HCT116 (cell line): ENCODE measurements around the gene OSBP2. TPM values are rescaled to one million over a fixed set of nuclear protein-coding genes. Genes with fewer than 3 reads are reported as not detected.

Experiments
- ATAC-seq: fragments of 200-7000 bp; cut with Tn5 transposase; 2 replicates; pipeline ENCODE4 v1.9.1; 2020; ENCODE audit warnings: mild to moderate bottlenecking, moderate library complexity
- BruUV-seq: library from RNA; stranded (reverse); fragments of 400-500 nt; replicated peaks from 2 replicates; lab custom pipeline; 2021; lab: Mats Ljungman, UMichigan
- CTCF ChIA-PET: fragments of 300-600 bp; sonication (Branson Sonifier 250); formaldehyde crosslinking; loops from one replicate; lab custom pipeline; 2021; ENCODE audit warnings: antibody characterized with exemption; lab: Charles Lee
- POLR2A ChIA-PET: fragments of 300-600, 350-600 bp; sonication (Branson Sonifier 250); formaldehyde crosslinking; loops from one replicate; lab custom pipeline; 2021; ENCODE audit warnings: antibody characterized with exemption; lab: Charles Lee
- RAD21 ChIA-PET, 2 experiments: fragments of 300-600 bp; sonication (Branson Sonifier 250); formaldehyde crosslinking; loops; one replicate each; lab custom pipeline; 2023; ENCODE audit warnings: low total read pairs in 2 of 2; ENCODE audit not compliant: uncharacterized antibody in 2 of 2, unreplicated experiment in 2 of 2, low non-redundant PET in 1 of 2; lab: Charles Lee
- DNase-seq: peaks from one replicate; pipeline ENCODE4 v3.0.0-alpha.2; 2010; ENCODE audit warnings: low read depth, low spot score
- H2AFZ ChIP-seq: fragments of 200-600 bp; shearing (Covaris generic), sonication (generic); 2 replicates; pipeline ENCODE4 v1.6.1; 2017; ENCODE audit warnings: low read depth, mixed run types, mixed read lengths, antibody characterized with exemption, low read length; ENCODE audit not compliant: poor library complexity, severe bottlenecking
- H3K27ac ChIP-seq: 2 replicates; pipeline ENCODE4 v1.5.1; 2012; ENCODE audit warnings: low read depth, low read length
- H3K27me3 ChIP-seq: fragments of 200-600 bp; sonication (generic); 2 replicates; pipeline ENCODE4 v1.6.1; 2016; ENCODE audit warnings: mixed run types, low read length, mixed read lengths; ENCODE audit not compliant: insufficient read depth
- H3K36me3 ChIP-seq, 2 experiments: fragments of 200-500 bp in 1 of 2; fragments of 200-600 bp in 1 of 2; sonication (Bioruptor generic) in 1 of 2; sonication (generic) in 1 of 2; 2 replicates each; pipeline versions ENCODE4 v1.5.1 to v1.6.1; 2014 to 2016; ENCODE audit warnings: low read length in 2 of 2, inconsistent platforms in 1 of 2, mixed read lengths in 1 of 2, mixed run types in 1 of 2; ENCODE audit not compliant: insufficient read depth in 2 of 2, control insufficient read depth in 1 of 2
- H3K4me1 ChIP-seq, 2 experiments: fragments of 200-600 bp in 1 of 2; sonication (generic) in 1 of 2; 2 replicates each; pipeline versions ENCODE4 v1.5.1 to v1.6.1; 2012 to 2017; ENCODE audit warnings: low read length in 2 of 2, inconsistent platforms in 1 of 2, mild to moderate bottlenecking in 1 of 2, mixed read lengths in 1 of 2, mixed run types in 1 of 2, moderate library complexity in 1 of 2; ENCODE audit not compliant: insufficient read depth in 2 of 2, control insufficient read depth in 1 of 2
- H3K4me2 ChIP-seq: fragments of 200-600 bp; sonication (generic); 2 replicates; pipeline ENCODE4 v1.6.1; 2017; ENCODE audit warnings: mixed run types, low read length, mixed read lengths
- H3K4me3 ChIP-seq, 2 experiments: fragments of 200-600 bp in 1 of 2; sonication (generic) in 1 of 2; replicated peaks in 1 of 2; 2 replicates each; pipeline ENCODE4 v1.5.1; 2011 to 2016; ENCODE audit warnings: low read length in 2 of 2, control low read depth in 1 of 2, low read depth in 1 of 2, mild to moderate bottlenecking in 1 of 2, mixed read lengths in 1 of 2, mixed run types in 1 of 2
- H3K79me2 ChIP-seq: fragments of 200-600 bp; sonication (generic); 2 replicates; pipeline ENCODE4 v1.6.1; 2017; ENCODE audit warnings: mild to moderate bottlenecking, mixed run types, low read length, moderate library complexity, mixed read lengths; ENCODE audit not compliant: insufficient read depth
- H3K9ac ChIP-seq: fragments of 200-600 bp; sonication (generic); 2 replicates; pipeline ENCODE4 v1.6.1; 2016; ENCODE audit warnings: low read length, mixed read lengths
- H3K9me2 ChIP-seq: fragments of 200-600 bp; sonication (generic), shearing (Covaris generic); 2 replicates; pipeline ENCODE4 v1.6.1; 2017; ENCODE audit warnings: mixed run types, mild to moderate bottlenecking, moderate library complexity; ENCODE audit not compliant: insufficient read depth
- H3K9me3 ChIP-seq, 2 experiments: fragments of 200-500 bp in 1 of 2; fragments of 200-600 bp in 1 of 2; sonication (Bioruptor generic) in 1 of 2; sonication (generic) in 1 of 2; 2 replicates each; pipeline ENCODE4 v1.6.1; 2014 to 2017; ENCODE audit warnings: low read length in 2 of 2, mixed read lengths in 2 of 2, inconsistent platforms in 1 of 2, low read depth in 1 of 2, mild to moderate bottlenecking in 1 of 2, mixed run types in 1 of 2, moderate library complexity in 1 of 2; ENCODE audit not compliant: control insufficient read depth in 1 of 2, insufficient read depth in 1 of 2
- H4K20me1 ChIP-seq: fragments of 200-600 bp; sonication (generic), shearing (Covaris generic); 2 replicates; pipeline ENCODE4 v1.6.1; 2017; ENCODE audit warnings: mixed run types, mild to moderate bottlenecking, moderate library complexity; ENCODE audit not compliant: insufficient read depth
- CTCF ChIP-seq, 3 experiments: fragments of 200-600 bp in 1 of 3; sonication (generic) in 1 of 3; IDR thresholded peaks in 2 of 3; conservative IDR thresholded peaks in 1 of 3; 2 replicates each; pipeline ENCODE4 v1.5.1; 2012 to 2017; ENCODE audit warnings: low read depth in 2 of 3, low read length in 2 of 3, antibody characterized with exemption in 1 of 3, borderline replicate concordance in 1 of 3, control low read depth in 1 of 3, mild to moderate bottlenecking in 1 of 3, mixed read lengths in 1 of 3, mixed run types in 1 of 3, moderate library complexity in 1 of 3; ENCODE audit not compliant: insufficient read depth in 1 of 3
- ELF1 ChIP-seq: IDR thresholded peaks from 2 replicates; pipeline ENCODE4 v1.6.1; 2012; ENCODE audit warnings: low read depth, borderline replicate concordance
- EZH2 ChIP-seq: fragments of 200-600 bp; sonication (generic); IDR thresholded peaks from 2 replicates; pipeline ENCODE4 v1.6.1; 2017; ENCODE audit warnings: antibody characterized with exemption, mixed run types
- FOSL1 ChIP-seq: IDR thresholded peaks from 2 replicates; pipeline ENCODE4 v1.6.1; 2012; ENCODE audit warnings: low read depth
- JUND ChIP-seq: IDR thresholded peaks from 2 replicates; pipeline ENCODE4 v1.6.1; 2012
- POLR2A ChIP-seq: IDR thresholded peaks from 2 replicates; pipeline ENCODE4 v1.7.0; 2011; ENCODE audit warnings: borderline replicate concordance; ENCODE audit not compliant: insufficient read depth, insufficient read length; ENCODE audit errors: extremely low read depth
- RAD21 ChIP-seq: IDR thresholded peaks from 2 replicates; pipeline ENCODE4 v1.6.1; 2012; ENCODE audit warnings: low read depth, mild to moderate bottlenecking
- SIN3A ChIP-seq: IDR thresholded peaks from 2 replicates; pipeline ENCODE4 v1.6.1; 2012; ENCODE audit warnings: low read depth
- SP1 ChIP-seq: IDR thresholded peaks from 2 replicates; pipeline ENCODE4 v1.6.1; 2012; ENCODE audit warnings: low read depth
- TCF7L2 ChIP-seq: IDR thresholded peaks from 2 replicates; pipeline ENCODE4 v1.7.0; 2011; ENCODE audit warnings: borderline replicate concordance, inconsistent platforms; ENCODE audit not compliant: insufficient read depth, insufficient read length; ENCODE audit errors: extremely low read depth
- intact Hi-C: fragments of 100-400 bp; cut with micrococcal nuclease; formaldehyde crosslinking; loops from 2 replicates; pipeline ENCODE4 v1.10.0; 2022
- total RNA-seq: library from RNA; stranded (reverse); gene quantifications from one replicate; pipeline ENCODE4 v1.2.1, GENCODE V29; 2021; ENCODE audit not compliant: unreplicated experiment

OSBP2 gene
- total RNA-seq, 1 experiment from 2014 or later, result 12.9 TPM

DNA sequence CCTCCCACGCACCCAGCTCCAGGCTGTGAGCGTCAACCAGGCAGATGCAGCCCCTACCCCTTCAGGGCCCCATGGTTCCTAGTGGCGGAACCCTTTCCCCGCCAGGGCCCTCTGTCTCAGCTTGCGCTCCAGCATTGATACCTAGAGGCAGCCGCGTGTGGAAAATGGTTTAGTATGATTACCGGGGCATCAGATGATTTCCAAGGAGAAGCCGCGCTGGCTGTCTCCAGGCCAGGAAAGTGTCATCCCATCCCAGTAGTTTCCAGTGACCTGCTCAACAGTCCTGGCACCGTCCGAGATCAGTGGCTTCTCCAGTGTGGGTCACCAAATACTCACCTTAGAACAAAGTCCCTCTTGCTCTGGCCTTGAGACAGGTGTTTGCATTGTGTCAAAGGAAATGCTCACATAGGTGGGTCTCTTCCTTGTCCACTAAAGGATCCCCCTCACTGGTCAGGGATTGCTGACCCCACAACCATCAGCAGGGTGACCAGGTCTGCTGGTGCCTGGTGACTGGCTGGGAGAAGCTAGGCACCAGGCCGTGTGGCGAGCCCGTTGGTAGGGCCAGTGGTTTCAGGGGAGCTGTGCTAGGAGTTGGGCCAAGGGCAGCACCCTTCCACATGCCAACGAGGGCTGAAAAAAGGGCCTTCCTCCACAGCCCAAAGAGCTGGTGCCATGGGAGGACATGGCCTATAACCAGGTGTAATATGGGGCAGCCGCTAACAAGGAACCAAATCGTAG, 164.5 kb downstream of the OSBP2 start:
- no TSS peak for BruUV-seq
- RAD21 ChIA-PET, result no interaction called here
- no peak for TF ChIP-seq SIN3A
- TF ChIP-seq RAD21, result no peak
- no peak for TF ChIP-seq SP1
- TF ChIP-seq JUND, result no peak
- no peak for TF ChIP-seq CTCF (IDR thresholded peaks at IDR 0.05 in 2 of 3, conservative IDR thresholded peaks at IDR 0.05 in 1 of 3; ENCODE audit: borderline replicate concordance in 1 of 3, insufficient read depth in 1 of 3, low read depth in 2 of 3, low read length in 2 of 3)
- no peak for TF ChIP-seq EZH2
- no peak for TF ChIP-seq FOSL1
- no peak for TF ChIP-seq POLR2A
- no peak for TF ChIP-seq ELF1
- TF ChIP-seq TCF7L2, result no peak
- Histone ChIP-seq H3K27me3 (no peaks in the 10 kb centered on the region), H3K27ac (no peak overlapping the region), H3K9ac (no peak overlapping the region), H3K9me2 (no peaks in the 10 kb centered on the region), H3K4me3 (no peak overlapping the region), H3K36me3 (no peaks in the 10 kb centered on the region), H3K4me1 (no peaks in the 10 kb centered on the region), H3K9me3 (no peaks in the 10 kb centered on the region), H4K20me1 (no peaks in the 10 kb centered on the region), H3K4me2 (no peak overlapping the region), H2AFZ (no peak overlapping the region), H3K79me2 (no peaks in the 10 kb centered on the region)
- DNase-seq (no peak), ATAC-seq (no peak)
- POLR2A ChIA-PET, result no interaction called here
- intact Hi-C loops, result no loop called here
- CTCF ChIA-PET, result no interaction called here
